GM21515 (cell line): ENCODE measurements around the gene FNBP1.

Experiments
- ATAC-seq: cut with Tn5 transposase; IDR thresholded peaks from one replicate; pipeline ENCODE4 v1.9.1; 2021; ENCODE audit not compliant: unreplicated experiment

FNBP1 gene

DNA sequence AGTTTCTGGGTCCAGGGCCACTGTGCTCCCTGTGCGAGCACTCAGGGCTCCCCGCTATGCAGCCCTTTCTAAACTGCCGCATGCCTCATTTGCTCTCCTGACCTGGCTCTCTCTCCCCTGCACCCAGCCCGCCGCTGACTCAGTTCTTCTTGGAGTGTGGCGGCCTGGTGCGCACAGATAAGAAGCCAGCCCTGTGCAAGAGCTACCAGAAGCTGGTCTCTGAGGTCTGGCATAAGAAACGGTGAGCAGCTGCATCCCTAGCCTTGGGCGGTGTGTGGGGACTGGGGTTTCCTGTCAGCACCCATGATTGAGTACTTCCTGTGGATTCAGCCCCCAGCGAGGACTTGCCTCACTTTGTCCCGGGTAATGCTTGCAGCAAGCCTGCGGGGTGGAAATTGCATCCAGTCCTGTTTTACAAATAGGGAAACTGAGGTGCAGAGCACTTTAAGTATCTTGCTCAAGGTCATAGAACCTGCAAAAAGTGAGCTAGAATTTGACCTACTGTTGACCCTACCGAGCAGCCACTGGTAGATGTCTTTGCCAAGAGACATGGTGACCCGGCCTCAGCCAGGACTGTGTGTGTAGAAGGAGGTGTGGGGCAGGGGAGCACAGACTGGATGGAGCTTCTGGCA, 179.8 kb downstream of the FNBP1 start:
- no peak for ATAC-seq

DNA sequence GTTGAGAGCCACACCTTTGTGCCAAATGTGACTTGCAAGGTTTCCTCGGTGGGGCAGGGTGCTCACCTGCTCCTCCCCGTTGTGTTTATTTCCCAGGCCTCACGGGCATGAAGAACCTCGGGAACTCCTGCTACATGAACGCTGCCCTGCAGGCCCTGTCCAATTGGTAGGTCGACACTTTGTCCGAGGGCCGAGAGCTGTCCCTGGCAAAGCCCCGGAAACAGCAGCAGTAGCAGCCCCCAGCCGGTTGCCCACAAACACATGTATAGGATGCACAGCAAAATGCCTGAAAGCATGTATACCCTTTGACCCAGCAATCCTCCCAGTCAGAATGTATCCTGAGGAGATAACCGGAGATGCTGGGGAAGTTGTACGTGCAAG, 181.6 kb downstream of the FNBP1 start:
- no peak for ATAC-seq

DNA sequence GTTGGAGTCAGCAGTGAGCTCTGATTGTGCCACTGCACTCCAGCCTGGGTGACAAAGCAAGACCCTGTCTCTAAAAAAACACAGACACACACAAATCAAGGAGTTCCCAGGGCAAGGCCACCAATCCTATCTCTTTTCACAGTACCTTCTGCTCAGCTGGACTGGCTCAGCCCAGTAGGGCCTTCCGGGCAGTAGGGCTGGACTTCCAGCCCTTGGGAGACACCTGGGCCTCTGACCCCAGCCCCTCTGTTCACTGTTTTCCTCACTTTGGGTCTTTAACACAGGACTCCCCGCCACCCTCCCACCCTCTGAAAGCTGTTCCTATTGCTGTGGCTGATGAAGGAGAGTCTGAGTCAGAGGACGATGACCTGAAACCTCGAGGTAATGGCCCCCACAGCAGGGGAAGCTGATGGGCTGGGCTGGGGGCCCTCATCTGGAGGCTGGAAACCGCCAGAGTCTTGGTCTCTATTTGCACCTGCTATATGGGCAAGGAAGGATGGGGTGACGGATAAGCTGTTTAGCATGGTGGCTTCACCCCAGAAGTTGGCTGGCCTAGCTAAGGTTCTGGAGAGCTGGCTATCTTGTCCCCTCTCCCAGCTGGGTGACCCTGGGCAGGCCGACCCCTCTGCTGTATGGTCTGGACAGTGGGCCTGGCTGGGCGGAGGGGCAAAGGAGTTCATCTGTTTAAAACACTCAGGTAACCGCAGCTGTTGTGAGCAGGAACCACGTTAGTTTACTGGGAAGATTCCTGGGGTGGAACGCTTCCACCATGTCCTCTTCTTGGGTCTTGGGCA, 182.1 kb downstream of the FNBP1 start:
- ATAC-seq = no peak

DNA sequence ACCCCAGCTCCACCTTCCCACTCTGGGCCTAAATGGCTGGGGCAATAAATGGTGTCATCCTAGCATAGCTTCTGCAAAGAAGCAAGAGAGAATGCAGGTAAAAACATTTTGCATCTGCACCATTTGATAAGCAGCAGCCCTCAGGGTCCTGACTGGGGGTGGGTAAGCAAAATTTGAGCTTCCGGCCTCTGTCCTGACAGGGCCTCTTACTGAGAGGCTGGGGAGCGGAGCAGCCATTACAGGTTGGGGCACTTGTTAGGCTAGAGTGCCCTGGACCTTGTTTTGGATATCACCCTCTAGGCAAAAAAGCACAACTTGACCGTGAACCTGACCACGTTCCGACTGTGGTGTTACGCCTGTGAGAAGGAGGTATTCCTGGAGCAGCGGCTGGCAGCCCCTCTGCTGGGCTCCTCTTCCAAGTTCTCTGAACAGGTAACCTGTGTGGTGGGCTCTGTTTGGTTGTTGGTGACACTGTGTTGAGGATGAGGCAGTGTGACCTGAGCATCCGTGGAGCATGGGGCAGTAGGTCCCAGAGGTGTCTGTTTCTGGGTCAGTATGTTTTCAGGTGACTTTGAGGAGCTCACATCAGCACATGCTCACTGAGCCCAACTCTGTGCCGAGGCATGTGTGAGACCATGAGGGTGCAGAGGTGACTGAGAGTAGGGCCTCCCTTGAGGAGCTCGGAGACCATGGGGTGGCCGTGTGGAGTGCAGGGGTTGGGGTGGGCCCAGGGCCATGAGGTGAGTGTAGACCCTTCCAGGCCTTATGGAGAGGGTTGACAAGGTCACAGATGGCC, 184.6 kb downstream of the FNBP1 start:
- ATAC-seq = no peak

DNA sequence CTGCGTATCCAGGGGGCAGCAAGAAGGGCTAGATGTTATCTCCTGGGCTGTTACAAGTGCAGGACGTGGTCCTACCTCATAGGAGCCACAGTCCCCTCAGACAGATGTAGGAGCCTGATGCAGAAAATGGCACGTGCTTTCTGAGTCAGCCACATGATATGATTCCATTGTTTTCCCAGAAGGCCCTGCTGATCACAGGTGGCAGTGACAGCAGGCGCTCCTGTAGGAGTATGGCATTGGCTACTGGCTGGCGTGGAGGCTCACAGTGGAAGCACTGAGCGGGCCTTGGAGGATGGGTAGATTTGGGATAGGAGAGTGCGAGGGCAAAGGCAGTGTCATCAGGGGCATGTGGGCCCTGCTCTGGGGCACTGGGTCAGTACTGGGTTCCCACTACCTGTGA, 185.8 kb downstream of the FNBP1 start:
- no peak for ATAC-seq

DNA sequence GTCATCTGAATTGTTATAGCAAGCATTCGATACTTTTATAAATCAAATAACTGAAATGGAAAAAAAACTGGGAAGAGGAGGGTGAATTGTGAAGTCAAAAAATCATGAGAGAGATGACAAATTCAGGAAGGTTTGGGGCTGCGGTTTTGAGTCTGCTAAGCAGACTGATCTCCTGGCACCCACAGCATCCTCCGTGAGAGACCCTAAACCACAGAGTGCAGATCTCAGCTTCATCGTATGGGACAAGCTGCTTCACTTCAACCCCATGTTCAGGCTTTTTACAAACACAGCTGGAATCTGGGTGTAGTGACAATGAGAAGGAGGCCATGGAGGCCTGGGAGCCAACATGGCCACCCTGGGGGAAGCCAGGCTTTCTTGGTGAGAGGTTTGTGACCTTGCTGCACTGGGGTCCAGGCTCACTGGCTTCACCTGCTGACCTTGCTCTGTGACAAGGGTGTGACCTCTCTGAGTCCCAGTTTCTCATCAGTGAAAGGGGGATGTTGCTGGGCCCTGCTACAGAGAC, 188.3 kb downstream of the FNBP1 start:
- ATAC-seq = no peak

DNA sequence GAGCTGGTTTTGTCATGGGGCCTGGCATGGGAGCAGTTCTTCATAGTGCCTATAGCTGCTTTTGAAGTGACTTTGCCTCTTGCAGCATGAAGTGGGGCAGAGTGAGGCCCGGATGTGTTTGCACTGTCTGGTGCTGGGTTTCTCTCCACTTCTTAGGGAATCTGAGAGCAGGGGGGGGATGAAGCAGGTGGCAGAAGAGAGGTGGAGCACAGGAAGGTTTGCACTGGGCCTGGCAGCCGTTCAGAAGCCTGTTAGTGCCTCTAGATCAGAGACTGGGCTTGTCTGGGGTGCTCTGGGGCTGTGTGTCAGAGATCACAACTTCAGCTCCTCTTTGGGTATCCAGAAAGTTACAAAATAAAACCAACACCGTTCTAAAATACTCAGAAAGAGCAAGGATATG, 189.4 kb downstream of the FNBP1 start:
- no peak for ATAC-seq

DNA sequence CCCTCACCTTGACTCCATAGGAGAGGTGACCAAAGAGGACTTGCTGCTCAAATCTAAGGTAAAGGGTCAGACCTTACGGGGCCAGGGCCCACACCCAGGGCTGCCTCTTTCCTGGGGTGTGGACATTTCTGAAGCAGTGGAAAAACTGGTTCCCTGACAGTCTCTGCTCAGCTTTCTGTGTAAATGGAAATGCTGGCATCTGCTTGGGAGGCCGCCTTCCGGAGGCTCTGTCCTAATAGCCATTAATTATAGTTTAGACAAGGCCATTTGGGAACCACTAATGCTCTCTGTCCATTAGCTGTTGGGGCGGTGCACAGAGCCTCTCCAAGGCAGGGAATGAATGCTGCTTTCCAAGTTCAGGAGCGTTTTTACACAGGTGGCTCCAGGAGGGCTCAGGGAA, 190.4 kb downstream of the FNBP1 start:
- ATAC-seq = no peak

DNA sequence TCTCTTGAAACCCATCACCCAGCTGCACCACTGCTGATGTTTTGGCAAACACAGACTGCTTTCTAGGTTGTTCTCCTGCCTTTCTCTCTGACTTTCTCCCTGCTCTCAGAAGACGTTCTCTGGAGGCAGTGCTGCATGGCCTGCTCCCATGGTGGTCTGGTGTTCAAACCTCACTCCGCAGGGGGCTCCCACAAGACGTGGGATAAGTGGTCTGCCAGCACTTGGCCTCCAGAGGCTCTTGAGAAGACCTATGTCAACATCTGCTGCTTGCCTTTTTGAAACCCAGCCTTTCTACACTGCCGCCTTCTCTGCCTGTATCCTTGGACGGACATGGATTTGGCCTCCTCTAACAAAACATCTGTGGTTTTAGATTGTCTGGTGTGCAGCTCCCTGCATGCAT, 191.2 kb downstream of the FNBP1 start:
- no peak for ATAC-seq

DNA sequence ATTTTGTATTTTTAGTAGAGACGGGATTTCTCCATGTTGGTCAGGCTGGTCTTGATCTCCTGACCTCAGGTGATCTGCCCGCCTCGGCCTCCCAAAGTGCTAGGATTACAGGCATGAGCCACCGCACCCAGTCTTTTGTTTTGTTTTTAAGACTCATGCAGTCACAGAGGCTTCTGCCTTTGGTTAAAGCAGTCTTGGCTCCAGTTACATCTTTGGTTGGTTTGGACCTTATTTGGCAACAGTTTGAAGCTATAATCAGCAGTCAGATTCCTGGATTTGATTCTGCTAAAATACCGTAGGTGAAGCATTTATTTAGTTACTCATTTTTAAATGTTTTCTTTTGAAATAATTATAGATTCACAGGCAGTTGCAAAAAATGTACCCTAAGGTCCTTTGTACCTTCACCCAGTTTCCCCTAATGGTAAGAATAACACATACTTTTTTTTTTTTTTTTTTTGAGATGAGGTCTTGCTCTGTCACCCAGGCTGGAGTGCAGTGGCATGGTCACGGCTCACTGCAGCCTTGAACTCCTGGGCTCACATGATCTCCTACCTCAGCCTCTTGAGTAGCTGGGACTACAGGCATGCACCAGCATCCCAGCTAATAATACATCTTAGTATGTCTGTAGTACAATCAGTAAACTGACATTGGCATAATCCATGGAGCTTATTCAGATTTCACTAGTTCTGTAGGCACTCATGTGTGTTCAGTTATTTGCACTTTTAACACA, 192.0 kb downstream of the FNBP1 start:
- no peak for ATAC-seq

DNA sequence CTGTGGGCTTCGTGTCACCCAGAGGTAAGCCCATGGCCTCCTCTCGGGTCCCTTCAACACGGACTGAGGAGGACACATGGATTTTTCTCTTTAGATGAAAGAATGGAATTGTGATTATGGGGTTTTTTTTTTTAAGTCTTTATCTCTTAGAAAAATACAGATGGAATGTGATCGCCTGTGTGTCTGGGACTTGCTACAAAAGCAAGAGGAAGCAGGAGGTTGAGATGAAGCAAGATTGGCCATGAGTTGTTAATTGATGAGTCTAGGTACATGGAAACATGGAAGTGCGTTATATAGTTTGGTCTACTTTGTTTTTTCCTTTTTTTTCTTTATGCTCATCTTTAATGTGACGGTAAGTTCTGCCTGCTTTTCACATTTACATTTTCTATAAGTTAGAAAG, 193.1 kb downstream of the FNBP1 start:
- ATAC-seq = no peak

DNA sequence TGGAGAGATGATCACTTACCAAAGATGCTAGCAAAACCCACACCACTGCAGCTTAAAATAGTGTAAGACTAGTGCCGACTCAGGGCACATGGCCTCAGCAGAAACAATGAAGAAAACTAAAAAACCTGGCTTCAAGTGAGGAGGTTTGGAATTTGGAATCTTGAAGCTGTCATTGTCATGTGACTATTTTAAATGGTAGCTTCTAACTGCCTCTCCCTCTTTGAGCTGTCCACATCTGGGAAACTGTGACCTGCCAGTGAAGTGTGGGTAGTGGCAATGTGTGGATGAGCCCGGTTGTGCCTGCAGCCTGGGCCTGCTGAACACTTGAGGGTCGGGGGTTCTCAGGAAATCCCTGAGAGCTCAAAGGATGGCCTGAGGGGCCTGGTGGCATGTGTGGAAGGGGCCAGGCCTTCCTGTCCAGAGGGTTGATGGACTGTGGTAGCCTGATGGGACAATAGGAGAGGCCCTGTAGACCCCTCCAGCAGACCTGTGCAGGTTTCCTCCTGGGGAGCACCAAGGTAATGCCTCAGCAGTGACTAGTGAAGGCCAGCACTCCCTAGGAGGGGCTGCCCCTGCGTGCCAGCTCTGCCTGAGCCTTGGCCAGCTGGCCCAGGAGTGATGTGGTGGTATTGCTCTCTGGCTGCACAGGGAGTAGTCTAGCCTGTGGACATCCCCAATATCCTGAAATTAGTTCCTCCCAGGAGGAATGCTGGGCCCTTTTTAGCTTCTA, 194.1 kb downstream of the FNBP1 start:
- no peak for ATAC-seq

DNA sequence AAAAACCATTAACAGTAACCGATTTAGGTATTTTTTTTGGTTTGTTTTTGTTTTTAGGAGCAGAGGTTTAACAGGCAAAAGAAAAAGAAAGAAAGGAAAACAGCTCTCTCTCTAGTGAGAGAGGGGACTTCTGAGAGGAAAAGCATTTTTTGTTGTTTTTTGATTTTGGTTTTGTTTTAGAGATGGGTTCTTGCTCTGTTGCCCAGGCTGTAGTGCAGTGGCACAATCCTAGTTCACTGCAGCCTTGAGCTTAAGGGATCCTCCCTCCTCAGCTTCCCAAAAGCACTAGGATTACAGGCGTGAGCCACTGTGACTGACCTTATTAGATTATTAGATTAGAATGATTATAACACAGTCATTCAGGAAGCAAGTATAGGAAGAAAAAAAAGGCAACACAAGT, 197.6 kb downstream of the FNBP1 start:
- ATAC-seq = no peak

DNA sequence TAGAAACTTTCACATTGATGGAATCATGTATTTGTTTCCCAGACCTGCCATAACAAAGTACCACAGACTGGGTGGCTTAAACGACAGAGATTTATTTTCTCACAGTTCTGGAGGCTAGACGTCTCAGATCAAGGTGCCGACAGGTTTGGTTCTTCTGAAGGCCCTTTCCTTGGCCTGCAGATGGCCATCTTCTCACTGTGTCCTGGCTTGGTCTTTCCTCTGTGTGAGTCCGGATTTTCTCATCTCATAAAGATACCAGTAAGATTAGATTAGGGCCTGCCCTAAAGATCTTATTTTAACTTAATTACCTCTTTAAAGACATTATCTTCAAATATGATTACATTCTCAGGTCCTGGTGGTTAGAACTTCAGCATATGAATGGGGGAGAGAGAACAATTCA, 201.9 kb downstream of the FNBP1 start:
- no peak for ATAC-seq

DNA sequence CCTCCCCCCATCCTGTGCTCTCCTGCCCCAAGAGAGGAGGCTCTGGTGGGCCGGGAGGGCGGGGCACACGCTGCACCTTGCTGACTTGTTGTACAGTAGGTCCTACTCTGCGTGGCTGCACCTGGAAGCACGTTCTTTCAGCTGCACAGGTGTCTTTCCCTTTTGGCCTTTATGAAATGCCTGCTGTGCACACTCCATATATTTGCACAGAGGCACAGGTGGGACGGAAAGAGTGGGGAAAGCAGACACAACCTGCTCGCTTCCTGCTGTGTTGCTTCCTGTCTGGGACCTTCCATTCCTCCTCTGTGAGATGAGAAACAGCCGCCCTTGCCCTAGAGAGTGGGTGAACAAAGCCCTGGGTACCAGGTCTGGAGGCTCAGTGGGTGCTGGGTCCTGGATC, 203.0 kb downstream of the FNBP1 start:
- no peak for ATAC-seq

DNA sequence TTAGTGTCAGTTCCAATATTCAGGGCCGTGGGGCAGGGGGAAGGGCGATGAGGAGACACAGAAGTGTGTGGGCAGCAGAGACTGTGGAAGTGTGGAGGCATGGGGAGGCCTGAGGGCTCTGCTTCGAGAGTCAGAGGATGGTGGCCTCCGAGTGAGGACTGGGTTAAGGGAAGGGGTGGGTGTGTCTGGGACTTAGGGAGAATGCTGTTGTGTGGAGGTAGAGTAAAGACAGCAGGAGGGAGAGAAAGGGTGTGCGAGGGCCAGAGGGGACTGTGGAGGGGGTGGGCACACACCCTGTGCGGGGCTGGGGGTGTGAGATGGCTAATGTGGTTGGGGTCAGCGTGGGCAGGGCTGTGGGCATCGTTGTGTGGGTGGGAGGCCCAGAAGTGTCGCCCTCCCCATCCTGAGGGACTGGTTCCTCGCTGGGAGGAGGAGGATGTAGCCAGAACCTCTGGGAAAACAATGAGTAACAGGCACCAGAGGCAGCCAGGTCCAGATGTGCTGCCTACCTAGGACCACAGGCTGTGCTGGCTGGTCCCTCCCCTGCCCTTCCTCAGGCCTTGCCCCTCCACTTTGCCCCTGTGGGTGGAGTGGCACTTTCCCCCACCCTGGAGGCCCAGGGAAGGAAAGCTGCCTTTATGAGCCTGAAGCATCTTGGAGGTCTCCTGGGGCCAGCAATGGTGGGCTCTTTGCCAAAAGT, 203.5 kb downstream of the FNBP1 start:
- no peak for ATAC-seq

DNA sequence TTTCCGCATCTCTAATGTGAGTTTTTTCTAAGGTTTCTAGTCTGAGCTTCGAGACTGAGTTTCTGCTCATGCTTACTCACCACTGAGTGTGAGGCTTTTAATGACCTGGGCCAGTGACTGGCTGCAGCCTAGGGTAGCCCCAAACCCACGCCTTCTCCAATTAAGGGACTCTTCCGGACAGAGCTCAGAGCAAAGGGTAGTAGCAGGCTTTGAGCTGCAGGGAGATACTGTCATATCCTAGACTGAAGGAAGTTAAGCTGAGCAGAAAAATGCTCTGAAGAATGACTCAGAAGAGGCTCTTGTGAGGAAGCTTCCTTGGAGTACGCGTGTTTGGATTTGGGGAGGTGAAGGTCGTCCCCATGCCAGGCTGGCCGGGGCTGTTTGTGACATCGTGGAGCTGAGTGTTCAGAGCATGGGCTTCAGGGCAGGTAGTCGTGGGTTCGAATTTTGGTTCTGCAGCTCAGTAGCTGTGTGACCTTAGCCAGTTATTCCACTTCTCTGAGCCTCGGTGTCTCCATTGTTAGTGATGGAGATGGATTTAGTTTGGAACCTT, 204.2 kb downstream of the FNBP1 start:
- no peak for ATAC-seq
